Measurements from ENCODE around the gene NDE1. TPM values are rescaled to one million over a fixed set of nuclear protein-coding genes. Genes with fewer than 3 reads are reported as not detected.

NDE1 gene
- total RNA-seq, 2 donors from 2014 or later, result 60.5 to 69.2 TPM

GRCh38 chr16:15749371-15749770 lies 99.3 kb downstream of the NDE1 start:
- H3K9ac ChIP-seq (ENCODE audit: extremely low read depth, low read length, poor library complexity, severe bottlenecking), result no peak overlapping the region
- TF ChIP-seq, protein P1, sequence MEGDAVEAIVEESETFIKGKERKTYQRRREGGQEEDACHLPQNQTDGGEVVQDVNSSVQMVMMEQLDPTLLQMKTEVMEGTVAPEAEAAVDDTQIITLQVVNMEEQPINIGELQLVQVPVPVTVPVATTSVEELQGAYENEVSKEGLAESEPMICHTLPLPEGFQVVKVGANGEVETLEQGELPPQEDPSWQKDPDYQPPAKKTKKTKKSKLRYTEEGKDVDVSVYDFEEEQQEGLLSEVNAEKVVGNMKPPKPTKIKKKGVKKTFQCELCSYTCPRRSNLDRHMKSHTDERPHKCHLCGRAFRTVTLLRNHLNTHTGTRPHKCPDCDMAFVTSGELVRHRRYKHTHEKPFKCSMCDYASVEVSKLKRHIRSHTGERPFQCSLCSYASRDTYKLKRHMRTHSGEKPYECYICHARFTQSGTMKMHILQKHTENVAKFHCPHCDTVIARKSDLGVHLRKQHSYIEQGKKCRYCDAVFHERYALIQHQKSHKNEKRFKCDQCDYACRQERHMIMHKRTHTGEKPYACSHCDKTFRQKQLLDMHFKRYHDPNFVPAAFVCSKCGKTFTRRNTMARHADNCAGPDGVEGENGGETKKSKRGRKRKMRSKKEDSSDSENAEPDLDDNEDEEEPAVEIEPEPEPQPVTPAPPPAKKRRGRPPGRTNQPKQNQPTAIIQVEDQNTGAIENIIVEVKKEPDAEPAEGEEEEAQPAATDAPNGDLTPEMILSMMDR (conservative IDR thresholded peaks at IDR 0.05), result no peak
- Mint-ChIP-seq H3K27ac (no peak overlapping the region), H3K36me3 (ENCODE audit: low read depth) (no peaks in the 10 kb centered on the region), H3K27me3 (ENCODE audit: insufficient read depth) (no peaks in the 10 kb centered on the region), H3K4me3 (no peak overlapping the region), H3K9me3 (no peaks in the 10 kb centered on the region), H3K4me1 (no peaks in the 10 kb centered on the region)
- no peaks in the 10 kb centered on the region for H3K9me3 ChIP-seq (ENCODE audit: control insufficient read depth, low read length)
- no peaks in the 10 kb centered on the region for H3K36me3 ChIP-seq (ENCODE audit: control insufficient read depth, insufficient read depth, low read length)
- no peak for DNase-seq
- WGBS, 2 experiments (ENCODE audit: insufficient coverage in 1 of 2, insufficient read length in 1 of 2), result 60 to 79% methylated on average over 1 to 2 of the region's 2 CpGs
- H3K27ac ChIP-seq (ENCODE audit: low read depth, low read length), result no peak overlapping the region
- H3K4me3 ChIP-seq (ENCODE audit: low read length), result no peak overlapping the region
- no peaks in the 10 kb centered on the region for H3K27me3 ChIP-seq (ENCODE audit: control insufficient read depth, insufficient read depth, low read length, poor library complexity, severe bottlenecking)
- no peaks in the 10 kb centered on the region for H3K4me1 ChIP-seq (ENCODE audit: control insufficient read depth, insufficient read depth, low read length)

GRCh38 chr16:15749985-15750384 lies 99.9 kb downstream of the NDE1 start:
- no peak overlapping the region for H3K27ac ChIP-seq (ENCODE audit: low read depth, low read length)
- Mint-ChIP-seq H3K4me1 (no peaks in the 10 kb centered on the region), H3K9me3 (no peaks in the 10 kb centered on the region), H3K36me3 (ENCODE audit: low read depth) (no peaks in the 10 kb centered on the region), H3K27me3 (ENCODE audit: insufficient read depth) (no peaks in the 10 kb centered on the region), H3K27ac (no peak overlapping the region), H3K4me3 (no peak overlapping the region)
- H3K9ac ChIP-seq (ENCODE audit: extremely low read depth, low read length, poor library complexity, severe bottlenecking), result no peak overlapping the region
- H3K4me3 ChIP-seq (ENCODE audit: low read length), result no peak overlapping the region
- TF ChIP-seq, protein P1 (conservative IDR thresholded peaks at IDR 0.05), result no peak
- H3K4me1 ChIP-seq (ENCODE audit: control insufficient read depth, insufficient read depth, low read length), result no peaks in the 10 kb centered on the region
- no peak for DNase-seq
- no peaks in the 10 kb centered on the region for H3K27me3 ChIP-seq (ENCODE audit: control insufficient read depth, insufficient read depth, low read length, poor library complexity, severe bottlenecking)
- H3K9me3 ChIP-seq (ENCODE audit: control insufficient read depth, low read length), result no peaks in the 10 kb centered on the region
- H3K36me3 ChIP-seq (ENCODE audit: control insufficient read depth, insufficient read depth, low read length), result no peaks in the 10 kb centered on the region
- WGBS, 2 experiments (ENCODE audit: insufficient coverage in 1 of 2, insufficient read length in 1 of 2), result 86 to 100% methylated on average over 7 to 18 of the region's 18 CpGs

DNA sequence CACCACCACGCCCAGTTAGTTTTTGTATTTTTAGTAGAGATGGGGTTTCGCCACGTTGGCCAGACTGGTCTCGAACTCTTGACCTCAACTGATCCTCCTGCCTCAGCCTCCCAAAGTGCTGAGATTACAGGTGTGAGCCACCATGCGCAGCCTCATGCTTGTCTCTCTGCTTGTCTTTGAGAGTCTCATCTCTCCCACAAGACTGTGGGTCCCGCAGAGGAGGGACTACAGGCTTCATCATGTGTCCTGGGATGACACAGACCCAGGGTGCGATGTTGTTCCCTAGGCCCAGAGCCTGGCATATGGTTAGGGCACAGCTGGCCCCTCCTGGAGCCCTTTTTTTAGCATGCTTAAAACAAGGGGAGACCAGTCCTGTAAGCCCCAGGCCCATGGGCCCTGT lies 101.9 kb downstream of the NDE1 start:
- 94 to 100% methylated on average over 3 to 7 of the region's 7 CpGs for WGBS, 2 experiments (ENCODE audit: insufficient coverage in 1 of 2, insufficient read length in 1 of 2)
- no peak for DNase-seq
- Mint-ChIP-seq H3K4me1 (no peaks in the 10 kb centered on the region), H3K36me3 (ENCODE audit: low read depth) (no peaks in the 10 kb centered on the region), H3K27ac (no peak overlapping the region), H3K4me3 (no peak overlapping the region), H3K9me3 (no peaks in the 10 kb centered on the region), H3K27me3 (ENCODE audit: insufficient read depth) (no peaks in the 10 kb centered on the region)
- Histone ChIP-seq H3K27me3 (ENCODE audit: control insufficient read depth, insufficient read depth, low read length, poor library complexity, severe bottlenecking) (no peaks in the 10 kb centered on the region), H3K4me1 (ENCODE audit: control insufficient read depth, insufficient read depth, low read length) (no peaks in the 10 kb centered on the region), H3K4me3 (ENCODE audit: low read length) (no peak overlapping the region), H3K36me3 (ENCODE audit: control insufficient read depth, insufficient read depth, low read length) (no peaks in the 10 kb centered on the region), H3K27ac (ENCODE audit: low read depth, low read length) (no peak overlapping the region), H3K9me3 (ENCODE audit: control insufficient read depth, low read length) (no peaks in the 10 kb centered on the region), H3K9ac (ENCODE audit: extremely low read depth, low read length, poor library complexity, severe bottlenecking) (no peak overlapping the region)
- TF ChIP-seq, protein P1 (conservative IDR thresholded peaks at IDR 0.05), result no peak
